GM10248 (cell line): Measurements from ENCODE around the gene RABEP2.

Experiments used
- CTCF ChIA-PET: fragments of 300-600 bp; sonication (Branson Sonifier 250); formaldehyde crosslinking; extraction: SDS; loops from one replicate; lab custom pipeline; 2021; ENCODE audit warnings: antibody characterized with exemption; lab: Yijun Ruan, JAX
- POLR2A ChIA-PET: fragments of 350-650 bp; sonication (Branson Sonifier 250); formaldehyde crosslinking; extraction: SDS; loops from one replicate; lab custom pipeline; 2020; ENCODE audit warnings: antibody characterized with exemption; lab: Yijun Ruan, JAX
- DNase-seq: peaks from one replicate; pipeline ENCODE4 v3.0.0; 2012; ENCODE audit errors: extremely low spot score
- CTCF ChIP-seq: IDR thresholded peaks from 2 replicates; pipeline ENCODE4 v1.5.1; 2012; ENCODE audit warnings: mild to moderate bottlenecking, low read depth; ENCODE audit errors: extremely low read depth, missing control alignments, control extremely low read depth

The RABEP2 gene

GRCh38 chr16:28859326-28859725, 65.7 kb downstream of the RABEP2 start:
- CTCF ChIA-PET, result interaction anchor here (1.5 to 5.0 kb wide), 2 partner anchors 12 to 14 kb away, joined by 3 to 31 read pairs; partner anchors contain the start of gene TUFM
- POLR2A ChIA-PET, result no interaction called here
- TF ChIP-seq CTCF, result no peak
- no peak for DNase-seq

- CTCF ChIA-PET, result interaction anchor here (1.5 to 5.0 kb wide), 2 partner anchors 11 to 15 kb away, joined by 3 to 31 read pairs; partner anchors contain the start of gene TUFM
Observed at GRCh38 chr16:28858421-28858820, 66.6 kb downstream of the RABEP2 start.

More at GRCh38 chr16:28858421-28858820, 66.6 kb downstream of the RABEP2 start:
- no peak for TF ChIP-seq CTCF
- POLR2A ChIA-PET, result no interaction called here
- DNase-seq, result no peak
